Stimulated activated CD4-positive, alpha-beta T cell treated with anti-CD3 and anti-CD28 coated beads, TNF-alpha, amount 100 ng/mL, for 1 hour (primary cell): ENCODE results near the gene NFIA.

ENCODE experiments used
- DNase-seq, 3 donors: peaks; one replicate each; pipeline ENCODE4 v3.0.0-alpha.2; 2020; ENCODE audit warnings: low read depth in 3 of 3, low spot score in 1 of 3

NFIA gene

DNA sequence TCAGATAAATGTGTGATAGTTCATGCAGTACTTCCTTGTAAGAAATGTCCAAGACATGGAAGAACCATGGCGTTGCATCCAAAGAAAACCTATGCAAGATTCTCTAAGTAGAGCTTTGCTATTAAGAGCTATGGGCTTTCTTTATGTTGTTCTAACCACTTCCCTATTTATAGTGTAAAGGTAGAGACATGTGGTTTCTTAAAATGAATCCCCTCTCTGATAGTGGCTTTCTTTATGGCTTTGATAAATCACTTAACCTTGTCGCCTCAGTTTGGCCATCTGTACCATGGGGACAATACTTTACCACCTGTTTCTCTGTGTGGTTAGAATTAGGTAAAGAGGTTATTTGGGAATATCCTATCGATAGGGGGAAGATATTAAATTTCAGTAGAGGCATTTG lies 305.5 kb downstream of the NFIA start:
- DNase-seq: no peak

DNA sequence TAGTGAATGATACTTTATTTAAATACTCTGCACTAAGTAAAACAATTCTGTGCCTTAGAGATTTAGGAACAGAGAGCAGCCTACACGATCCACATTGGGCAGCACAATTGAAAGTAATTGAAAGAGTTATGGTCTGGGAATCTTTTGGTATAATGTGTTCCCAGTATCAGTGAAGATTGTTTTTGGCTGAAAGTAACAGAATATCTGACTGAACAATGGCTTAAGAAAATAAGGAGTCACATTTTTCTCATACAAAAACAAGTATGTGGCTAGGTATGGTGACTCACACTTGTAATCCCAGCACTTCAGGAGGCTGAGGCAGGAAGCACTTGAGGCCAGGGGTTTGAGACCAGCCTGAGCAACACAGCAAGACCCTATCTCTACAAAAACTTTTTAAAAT lies 306.2 kb downstream of the NFIA start:
- DNase-seq: no peak

DNA sequence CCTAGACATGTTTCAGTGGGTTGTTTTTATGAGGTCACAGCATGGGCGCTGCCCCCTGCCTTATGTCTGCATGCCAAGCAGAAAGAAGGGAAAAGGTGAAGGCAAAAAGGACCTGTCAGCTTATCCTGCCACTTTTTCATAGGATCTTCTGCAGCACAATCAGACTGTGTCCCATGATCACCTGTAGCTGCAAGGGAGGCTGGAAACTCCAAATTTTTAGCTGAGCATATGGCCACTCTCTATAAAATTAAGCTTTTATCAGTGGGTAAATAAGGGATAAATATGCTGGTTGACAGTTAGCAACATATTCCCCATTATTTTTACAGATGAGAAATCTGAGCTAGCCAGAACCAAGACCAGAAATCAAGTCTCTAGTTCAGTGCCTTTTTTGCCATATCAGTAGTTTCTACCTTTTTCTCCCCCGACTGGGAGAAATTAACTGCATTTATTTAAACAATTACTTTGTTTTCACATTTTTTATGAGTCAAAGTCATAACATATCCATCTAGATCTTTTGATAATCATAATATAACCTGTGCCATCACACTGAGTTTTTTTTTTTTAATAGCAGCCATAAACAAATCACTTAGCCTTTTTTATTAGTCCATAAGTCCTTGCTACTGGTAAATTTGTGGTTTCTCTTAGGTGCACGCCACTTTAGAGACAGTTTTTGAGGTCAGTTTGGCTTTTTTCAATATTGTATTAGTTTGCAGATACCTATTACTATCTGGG lies 307.0 kb downstream of the NFIA start:
- DNase-seq: no peak

DNA sequence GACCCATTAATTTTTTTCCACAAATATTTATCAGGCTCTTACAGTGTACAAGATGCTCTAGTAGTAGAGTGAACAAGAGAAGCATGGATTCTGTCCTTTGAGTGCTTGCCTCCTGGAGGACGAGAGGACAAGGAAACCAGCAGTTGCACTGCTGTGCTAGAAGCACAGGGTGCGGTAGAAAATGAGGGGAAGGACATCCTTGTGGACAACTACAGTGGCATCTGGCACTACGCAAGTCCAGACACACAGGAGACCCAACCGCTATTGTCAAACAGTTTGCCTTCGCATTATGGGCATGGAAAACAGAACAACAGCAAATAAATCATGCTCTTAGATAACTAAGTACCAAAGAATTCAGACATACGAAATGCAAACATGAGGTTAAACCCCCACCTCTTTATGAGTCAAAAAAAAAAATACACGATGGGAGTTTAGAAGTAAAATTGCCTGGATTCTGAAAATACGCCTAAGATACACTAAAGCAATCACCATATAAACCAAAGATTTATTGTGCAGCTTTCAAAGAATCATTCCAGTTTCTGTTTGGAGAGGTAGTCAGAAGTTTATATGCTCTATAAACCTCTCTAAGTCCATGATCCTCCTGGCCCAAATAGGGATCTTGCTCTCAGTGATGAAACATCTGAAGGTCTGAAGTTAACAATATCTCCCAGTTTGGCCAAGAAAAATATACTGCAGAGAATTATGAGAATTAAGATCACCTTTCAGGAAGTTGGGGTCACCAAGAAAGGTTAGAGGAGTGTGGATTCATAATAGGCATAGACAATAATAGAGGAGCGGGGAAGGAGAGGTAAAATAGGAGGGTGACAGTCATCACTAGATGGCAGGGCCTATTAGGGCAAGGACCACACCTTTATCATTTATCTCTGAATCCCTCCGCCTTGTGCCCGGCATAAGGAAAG lies 307.8 kb downstream of the NFIA start:
- DNase-seq: no peak

DNA sequence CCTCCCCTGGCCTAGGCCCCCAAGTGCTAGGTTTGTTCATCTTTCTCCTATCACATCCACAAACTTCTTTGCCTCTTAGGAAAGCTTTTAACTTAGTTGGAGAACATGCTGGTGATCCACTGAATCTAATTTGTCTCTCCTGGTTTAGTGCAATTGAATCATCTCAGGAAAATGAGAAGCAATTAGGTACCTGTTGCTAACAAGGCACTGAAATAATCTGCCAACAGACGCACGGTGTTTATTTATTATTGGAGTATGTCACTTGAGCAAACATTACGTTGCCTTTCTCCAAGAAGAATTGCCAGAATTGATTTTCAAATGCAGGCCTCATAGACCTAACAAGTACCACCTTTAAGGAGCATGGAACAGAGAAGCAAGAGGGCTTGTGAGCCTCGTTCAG lies 309.4 kb downstream of the NFIA start:
- no peak for DNase-seq

DNA sequence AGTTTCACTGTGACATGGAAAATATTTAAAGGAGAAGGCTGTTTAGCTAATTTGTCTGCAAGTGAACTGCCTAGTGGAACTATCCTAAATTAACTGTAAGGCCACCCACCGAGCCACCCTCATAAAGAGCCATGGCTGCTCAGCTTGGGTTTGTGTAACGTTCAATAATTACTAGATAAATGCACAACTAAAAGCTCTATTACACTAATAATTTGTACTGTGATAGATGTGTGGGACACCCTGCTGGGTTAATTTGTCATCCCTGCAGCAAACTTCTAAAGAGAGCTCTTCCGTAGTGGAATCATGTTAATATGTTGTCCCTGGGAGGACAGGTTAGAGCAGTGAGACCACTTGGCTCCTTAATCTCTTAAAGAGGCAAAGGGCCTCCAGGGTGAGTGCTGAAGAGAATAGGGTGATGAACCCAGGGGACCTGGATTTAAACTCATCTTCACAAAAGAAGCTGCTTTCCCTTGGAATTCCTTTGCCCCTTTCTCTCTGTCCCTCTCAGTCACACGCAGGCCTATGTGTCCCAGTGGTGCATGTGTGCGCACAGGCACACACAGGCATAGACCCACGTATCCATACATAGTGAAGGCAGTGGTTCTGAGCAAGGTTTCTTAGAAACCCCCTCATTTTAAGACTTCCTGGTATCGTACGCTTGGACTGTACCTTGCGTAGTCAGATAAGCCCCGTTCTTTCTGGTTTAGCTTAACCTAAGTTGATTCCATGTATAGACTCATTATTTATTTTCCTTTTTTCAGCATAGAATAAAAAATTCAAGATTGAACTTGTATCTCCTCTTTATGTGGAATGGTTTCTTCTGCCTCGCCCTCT lies 310.3 kb downstream of the NFIA start:
- no peak for DNase-seq

DNA sequence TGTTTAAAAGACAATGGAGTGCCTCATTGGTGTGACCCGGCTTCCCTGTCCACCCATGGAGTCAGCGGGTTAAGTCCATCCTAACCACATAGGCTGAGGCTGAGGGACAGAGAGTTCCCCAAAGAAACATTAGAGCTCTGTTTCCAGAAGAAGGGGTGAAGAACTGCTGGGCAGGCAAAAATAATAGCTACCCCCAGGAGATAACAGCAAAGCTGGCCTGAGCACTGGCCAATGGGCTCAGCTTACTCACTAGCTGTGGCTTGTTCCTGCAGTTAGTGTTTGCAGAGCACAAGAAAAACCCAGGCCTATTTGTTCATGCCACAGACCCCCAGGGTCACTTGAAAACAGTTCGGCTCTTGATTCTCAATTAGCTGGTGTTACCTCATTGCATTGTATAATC lies 311.2 kb downstream of the NFIA start:
- DNase-seq: no peak

DNA sequence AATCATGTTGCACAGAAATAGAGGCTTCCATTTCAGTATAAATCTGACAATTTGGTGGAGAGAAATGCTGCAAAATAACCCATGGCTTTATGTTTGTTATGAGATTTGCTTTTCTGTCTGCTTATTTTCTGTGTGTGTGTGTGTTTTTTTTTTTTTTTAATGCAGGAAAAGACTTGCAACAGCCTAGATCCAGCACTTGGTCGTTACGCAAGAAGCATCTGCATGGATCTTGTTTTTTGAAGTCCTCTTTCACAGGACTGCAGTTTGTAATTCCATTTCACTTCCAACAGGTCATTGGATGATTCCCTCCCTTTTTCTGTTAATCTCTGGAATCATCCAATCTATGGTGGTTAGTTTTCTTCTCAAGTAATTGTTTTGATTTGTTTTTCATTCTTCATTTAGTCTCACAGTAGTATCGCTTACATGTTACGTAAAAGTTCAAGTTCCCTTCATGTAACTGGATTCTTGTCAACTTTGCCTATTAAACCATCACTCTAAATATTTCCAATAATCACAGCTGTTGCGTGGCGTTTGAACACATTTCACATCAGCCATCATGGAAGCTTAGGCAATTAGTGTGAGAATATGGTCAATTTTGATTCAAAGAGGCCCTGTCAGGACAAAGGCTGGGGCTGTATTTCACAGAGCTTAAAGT lies 312.9 kb downstream of the NFIA start:
- no peak for DNase-seq

DNA sequence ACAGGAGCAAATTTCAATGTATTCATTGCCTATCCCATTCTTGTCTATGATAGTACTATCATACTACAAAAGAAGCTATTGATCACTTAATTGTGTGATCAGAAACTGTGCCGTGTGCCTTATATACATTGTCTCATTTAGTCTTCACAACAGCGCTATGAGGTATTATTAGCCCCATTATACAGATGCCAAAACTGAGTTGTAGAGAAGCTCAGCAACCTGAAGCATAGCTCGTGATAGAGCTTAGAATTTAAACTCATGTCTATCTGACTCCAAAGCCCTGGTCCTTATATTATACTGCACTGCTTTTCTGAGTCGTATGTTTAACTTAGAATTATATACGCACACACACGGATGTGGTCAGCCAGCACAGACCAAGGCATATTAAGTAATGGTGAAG lies 315.1 kb downstream of the NFIA start:
- no peak for DNase-seq

DNA sequence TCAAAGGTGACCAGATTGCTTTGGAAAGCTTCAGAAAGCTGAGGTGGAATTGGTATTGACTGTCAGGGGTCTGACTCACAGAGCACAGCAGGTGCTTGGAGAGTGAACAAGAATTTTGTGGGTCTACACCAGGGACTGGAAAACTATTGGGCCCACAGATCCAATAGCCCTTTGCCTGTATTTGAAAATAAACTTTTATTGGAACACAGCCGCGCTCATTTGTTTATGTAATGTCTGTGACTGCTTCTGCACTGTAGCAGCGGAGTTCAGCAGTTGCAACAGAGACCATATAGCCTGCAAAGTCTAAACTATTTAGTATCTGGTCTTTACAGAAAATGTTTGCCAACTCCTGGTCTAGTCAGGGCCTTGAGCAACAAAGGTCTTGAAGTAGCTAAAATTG lies 315.6 kb downstream of the NFIA start:
- no peak for DNase-seq

DNA sequence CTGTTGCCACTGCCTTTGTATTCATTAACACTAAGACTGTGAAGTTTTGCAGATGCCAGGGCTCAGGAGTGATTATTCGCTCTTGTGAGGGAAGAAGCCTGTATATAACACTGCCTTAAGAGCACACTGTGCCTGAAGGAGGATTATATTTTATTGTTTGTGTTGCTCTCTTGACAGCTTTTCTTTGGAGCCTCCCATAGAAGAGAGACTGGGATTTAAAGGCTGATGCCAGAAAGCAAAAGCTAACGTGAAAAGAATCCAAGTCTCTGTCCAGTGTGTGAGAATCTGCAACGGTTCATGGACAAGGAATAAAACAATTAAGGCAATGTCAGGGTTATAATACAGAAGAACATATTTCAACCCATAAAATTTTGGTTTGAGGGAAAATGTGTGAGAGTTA lies 316.8 kb downstream of the NFIA start:
- DNase-seq: no peak

DNA sequence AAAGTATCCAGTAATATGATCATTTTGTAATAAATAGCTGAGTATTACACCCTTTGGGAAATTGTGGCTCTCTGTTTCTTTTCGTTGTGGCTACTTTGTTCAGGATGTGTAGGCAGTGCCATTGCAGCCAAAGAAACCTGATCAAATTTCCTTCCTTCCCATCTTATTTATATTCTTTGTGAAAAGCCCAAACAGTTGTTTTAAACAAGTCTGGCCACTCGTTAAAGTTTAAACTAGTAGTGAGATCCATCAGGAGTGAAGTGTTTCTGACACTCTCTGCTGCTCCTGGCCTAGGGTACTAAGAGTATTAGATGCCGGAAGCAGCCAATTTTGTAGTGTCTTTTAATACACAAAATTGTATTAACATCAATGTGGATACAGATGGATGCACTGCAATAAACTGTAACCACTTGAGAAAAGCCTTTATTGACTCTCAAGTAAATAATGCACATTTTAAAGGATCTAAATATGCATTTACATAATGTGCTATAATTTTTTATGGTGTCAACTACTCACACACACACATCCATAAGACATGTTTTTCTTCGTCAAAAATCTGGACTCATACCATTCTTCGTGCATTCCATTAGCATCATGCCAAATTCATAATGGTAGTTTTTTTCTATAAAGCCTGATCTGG lies 317.9 kb downstream of the NFIA start:
- no peak for DNase-seq

DNA sequence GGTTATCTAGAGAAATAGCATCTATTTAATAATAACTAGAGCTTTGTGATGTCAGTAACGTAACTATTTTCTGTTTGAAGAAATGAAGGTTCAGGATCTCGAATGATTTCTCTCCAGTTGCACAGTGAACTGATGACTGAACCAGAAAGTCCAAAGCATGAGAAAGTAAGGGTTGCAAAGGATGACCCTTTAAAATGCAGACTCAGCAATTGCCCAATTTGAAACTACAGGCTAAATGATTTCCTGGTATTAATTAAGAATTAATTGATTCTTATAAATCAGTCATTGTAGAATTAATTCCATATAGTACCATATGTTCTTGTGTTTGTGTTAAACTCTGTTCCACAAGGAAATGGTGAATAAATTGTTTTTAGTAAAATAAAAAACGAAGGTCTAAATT lies 318.6 kb downstream of the NFIA start:
- no peak for DNase-seq

DNA sequence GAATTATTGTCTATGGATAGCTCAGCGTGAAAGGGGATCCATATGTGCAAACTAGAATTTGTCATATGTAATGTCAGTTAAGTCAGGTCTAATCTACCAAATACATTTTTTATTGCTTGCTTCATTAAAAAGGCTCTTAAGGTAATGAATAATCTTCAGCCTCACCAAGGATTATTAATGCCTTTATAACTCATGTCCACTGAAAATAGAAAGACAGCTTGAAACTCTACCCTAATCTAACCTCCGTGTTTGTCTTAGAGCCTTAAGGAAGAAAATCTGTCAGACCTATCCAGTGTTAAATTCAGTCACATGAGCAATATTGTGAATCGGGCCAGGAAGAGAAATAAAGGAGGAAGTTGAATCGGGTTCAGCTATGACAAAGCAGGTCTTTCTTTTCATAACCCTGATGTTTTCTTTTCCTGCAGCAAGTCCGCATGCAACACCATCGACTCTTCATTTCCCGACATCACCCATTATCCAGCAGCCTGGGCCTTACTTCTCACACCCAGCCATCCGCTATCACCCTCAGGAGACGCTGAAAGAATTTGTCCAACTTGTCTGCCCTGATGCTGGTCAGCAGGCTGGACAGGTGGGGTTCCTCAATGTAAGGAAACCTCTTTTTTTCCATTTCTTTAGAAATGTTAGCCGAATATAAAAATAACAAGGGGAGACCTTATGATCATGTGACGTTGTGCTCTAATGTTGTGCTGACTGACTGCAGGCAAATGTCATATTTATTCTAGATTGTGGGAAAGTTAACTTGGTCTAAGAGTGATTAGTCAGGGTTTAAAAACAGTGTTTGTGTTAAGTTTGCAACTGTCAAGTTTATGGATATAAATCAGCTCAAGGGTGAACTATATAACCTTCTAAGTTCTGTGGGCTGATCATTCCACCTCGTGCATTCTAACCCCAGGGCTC lies 321.6 kb downstream of the NFIA start:
- no peak for DNase-seq

DNA sequence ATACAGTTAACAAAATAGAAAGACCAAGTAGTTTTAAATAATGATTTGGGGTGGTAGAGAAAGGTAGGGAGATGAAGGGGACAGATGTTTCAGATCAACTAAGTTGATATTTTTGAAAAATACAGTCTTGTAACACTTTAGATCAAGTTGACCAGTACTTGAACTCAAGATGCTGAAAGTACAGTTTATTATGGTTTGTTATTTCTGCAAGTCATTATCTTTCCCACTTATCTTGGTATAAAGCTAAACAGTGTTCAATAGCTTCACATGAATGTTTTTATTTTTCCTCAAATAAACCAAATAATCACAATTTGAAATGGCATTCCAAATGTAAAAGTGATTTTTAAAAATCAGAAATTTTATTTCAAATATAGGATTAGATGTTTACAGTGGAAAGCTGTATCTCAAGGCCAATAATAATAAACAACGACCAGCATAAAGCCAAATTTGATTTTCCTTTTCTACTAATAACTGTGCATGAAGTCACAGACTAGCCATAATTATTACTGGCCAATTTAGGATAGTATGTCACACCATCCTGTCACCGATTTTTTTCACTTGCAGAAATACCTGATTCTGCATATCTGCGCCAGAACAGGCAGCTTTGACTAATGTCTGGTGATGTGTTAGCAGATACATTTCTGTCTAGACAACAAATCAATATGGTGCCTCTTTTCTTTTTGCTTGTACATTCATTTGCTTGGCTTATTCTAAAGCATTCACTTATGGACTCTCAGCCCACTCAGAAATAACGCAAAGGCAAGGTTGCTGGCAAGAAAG lies 322.4 kb downstream of the NFIA start:
- no peak for DNase-seq

DNA sequence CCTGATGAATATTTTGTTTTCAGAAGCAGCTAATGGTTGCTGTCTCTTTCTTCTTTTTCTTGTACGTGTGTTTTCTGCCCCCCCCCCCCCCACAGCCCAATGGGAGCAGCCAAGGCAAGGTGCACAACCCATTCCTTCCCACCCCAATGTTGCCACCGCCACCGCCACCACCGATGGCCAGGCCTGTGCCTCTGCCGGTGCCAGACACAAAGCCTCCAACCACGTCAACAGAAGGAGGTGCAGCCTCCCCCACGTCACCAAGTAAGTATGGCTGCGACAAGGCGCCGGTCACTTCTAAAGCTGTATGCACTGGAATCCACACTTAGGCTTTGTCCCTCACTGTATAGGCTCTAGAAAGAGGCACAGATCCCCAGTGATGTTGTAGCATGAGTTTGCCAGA lies 324.1 kb downstream of the NFIA start:
- DNase-seq: no peak

DNA sequence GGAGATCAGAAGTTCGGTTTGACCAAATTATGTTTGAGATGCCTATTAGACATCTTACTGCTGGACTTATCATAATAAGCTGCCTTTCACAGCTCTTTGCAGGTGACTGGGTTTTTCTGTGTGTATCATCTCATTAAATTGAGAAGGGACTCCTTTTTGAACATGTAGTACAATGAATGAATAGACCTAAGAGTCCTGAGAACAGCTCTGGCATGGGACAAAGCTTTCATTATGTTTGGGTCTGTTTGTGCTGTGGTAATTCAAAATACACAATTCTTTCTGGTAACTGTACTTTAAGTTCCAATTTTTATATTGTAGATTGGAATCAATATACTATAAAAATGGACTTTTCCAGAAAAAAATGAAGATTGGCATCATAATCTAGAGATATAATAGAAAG lies 330.2 kb downstream of the NFIA start:
- no peak for DNase-seq

DNA sequence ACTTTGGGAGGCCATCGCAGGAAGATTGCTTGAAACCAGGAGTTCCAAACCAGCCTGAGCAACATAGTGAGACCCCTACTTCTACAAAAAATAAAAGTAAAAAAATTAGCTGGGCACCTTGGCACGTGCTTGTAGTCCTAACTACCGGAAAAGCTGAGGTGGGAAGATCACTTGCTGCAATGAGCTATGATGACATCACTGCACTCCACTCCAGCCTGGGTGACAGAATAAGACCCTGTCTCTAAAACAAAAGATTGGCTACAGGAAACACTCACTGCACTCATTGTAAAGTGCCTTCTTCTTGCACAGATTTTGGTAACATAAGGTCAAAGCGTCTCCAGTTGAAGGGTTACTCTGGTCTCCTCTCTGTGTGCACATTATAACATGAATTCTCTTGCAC lies 336.8 kb downstream of the NFIA start:
- no peak for DNase-seq

DNA sequence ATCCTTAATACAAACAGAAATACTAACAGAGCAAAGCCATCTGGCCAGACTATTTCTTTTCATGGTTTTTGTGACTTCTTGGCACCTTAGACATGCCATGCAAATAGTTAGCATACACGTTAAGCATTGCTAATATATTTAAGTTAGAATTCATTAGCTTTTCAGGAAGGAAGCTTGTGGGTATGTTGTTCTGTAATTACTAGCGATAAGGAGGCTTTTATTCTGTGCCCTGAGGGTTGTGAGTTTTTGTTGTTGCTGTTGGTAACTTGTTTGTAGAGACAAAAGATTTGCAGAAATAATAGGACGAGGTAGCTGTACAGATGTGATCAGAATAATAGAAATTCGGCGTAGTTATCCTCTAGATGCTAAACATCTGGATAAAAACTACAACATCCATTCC lies 337.3 kb downstream of the NFIA start:
- DNase-seq: no peak
